HK-2 (cell line): Measurements from ENCODE around the gene UNC93A.
"Not testable (repeated sequence)": the region's sequence is repeated elsewhere in the genome, so short reads cannot be mapped to it uniquely, and the experiment has no call there.

ENCODE experiments used
- DNase-seq: peaks from one replicate; pipeline ENCODE4 v3.0.0-alpha.2; 2018; ENCODE audit not compliant: unreplicated experiment

UNC93A gene

GRCh38 chr6:167270499-167271311 is 20.4 kb upstream of the UNC93A start:
- no peak for DNase-seq

GRCh38 chr6:167272151-167272550 is 19.0 kb upstream of the UNC93A start:
- no peak for DNase-seq

GRCh38 chr6:167272696-167273379 is 18.3 kb upstream of the UNC93A start:
- DNase-seq: no peak

- no peak for DNase-seq
Observed at GRCh38 chr6:167274270-167274669, 16.8 kb upstream of the UNC93A start.

GRCh38 chr6:167275001-167275400 is 16.1 kb upstream of the UNC93A start:
- DNase-seq: no peak

GRCh38 chr6:167275436-167275835 is 15.7 kb upstream of the UNC93A start:
- DNase-seq: no peak

- no peak for DNase-seq
Observed at GRCh38 chr6:167276772-167277533, 14.2 kb upstream of the UNC93A start.

- DNase-seq: not testable (repeated sequence)
Observed at GRCh38 chr6:167278173-167278940, 12.8 kb upstream of the UNC93A start.

GRCh38 chr6:167279766-167280446 is 11.2 kb upstream of the UNC93A start:
- no peak for DNase-seq

GRCh38 chr6:167280466-167280865 is 10.6 kb upstream of the UNC93A start:
- not testable (repeated sequence) for DNase-seq

- DNase-seq: no peak
Observed at GRCh38 chr6:167282165-167282564, 8.9 kb upstream of the UNC93A start.

- not testable (repeated sequence) for DNase-seq
Observed at GRCh38 chr6:167284565-167284964, 6.5 kb upstream of the UNC93A start.

GRCh38 chr6:167285077-167285770 is 5.9 kb upstream of the UNC93A start:
- DNase-seq: no peak

- no peak for DNase-seq
Observed at GRCh38 chr6:167287513-167288048, 3.5 kb upstream of the UNC93A start.

- not testable (repeated sequence) for DNase-seq
Observed at GRCh38 chr6:167288591-167289225, 2.4 kb upstream of the UNC93A start.

- not testable (repeated sequence) for DNase-seq
Observed at GRCh38 chr6:167289291-167289690, 1.8 kb upstream of the UNC93A start.

GRCh38 chr6:167291623-167292300 is 647 bp downstream of the UNC93A start:
- no peak for DNase-seq

- DNase-seq: no peak
Observed at GRCh38 chr6:167292301-167293087, 1.4 kb downstream of the UNC93A start.
